SIG-M5 (cell line): ENCODE data around the gene DCLRE1C.
"Not testable (repeated sequence)": the region's sequence is repeated elsewhere in the genome, so short reads cannot be mapped to it uniquely, and the experiment has no call there.

Experiments
- DNase-seq: peaks from one replicate; lab custom pipeline; 2025; lab: John Stamatoyannopoulos, UW

The DCLRE1C gene

DNA sequence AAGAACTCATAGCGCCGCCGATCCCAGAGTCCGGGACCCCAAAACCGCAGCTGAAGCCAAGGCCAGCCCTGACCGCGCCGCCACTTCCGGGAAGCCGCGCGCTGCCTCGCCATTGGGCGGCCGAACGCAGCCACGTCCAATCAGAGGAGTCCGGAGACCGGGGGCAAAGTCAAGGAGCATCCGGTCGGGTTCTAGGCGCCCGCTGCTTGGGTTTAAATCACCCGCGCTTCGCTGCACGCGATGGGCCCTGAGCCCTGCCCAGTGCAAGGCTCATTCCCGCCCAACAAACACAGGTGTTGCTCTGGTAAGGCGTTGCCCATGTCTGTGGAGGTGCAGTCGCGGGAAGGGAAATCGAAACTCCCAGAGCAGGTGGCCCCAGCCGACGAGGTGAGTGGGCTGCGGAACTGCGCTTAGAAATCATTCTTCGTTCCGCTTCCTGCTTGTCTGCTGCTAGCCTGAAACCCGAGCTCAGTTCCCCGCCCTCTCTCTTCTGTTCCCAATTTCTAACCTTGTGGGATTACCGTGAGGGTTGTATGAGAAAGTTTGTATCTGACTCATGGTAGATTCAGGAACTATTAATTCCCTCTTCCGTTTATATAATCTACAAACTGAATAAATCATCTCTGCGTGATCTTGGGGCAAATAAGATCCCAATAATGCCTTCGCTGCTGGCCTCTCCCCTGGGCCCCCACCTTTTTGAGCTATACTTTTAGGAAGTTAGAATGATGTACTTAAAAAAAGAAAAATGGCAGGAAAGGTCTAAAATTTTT is at the start of gene DCLRE1C:
DCLRE1C (minus strand) TSS at position 96 of the 770 bp plus-strand sequence; CDS start at position 10, 86 bp downstream.
- peak; percentile 29 for DNase-seq

DNA sequence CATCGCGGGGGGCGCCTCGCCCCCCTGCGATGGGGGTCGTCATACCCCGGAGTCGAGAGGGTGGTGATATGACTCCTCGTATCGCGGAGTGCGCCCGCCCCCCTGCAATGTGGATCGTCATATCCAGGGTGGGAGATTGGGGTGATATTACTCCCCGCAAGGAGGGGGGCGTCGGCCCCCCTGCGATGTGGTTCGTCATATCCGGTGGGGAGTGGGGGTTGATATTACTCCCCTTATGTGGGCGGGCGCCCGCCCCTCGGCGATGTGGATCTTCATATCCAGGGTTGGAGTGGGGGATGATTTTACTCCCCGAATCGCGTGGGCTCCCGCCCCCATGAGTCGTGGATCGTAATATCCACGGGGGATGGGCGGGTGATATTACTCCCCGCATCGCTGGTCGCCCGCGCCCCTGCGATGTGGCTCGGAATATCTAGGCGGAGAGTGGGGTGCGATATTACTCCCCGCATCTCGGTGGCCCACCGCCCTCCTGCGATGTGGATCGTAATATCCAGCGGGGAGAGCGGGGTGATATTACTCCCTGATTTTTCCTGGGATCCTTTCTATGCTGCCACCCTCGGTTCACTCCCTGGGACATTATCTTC is 42.2 kb upstream of the DCLRE1C start:
- DNase-seq, result no peak

GRCh38 chr10:14993500-14994455 is 39.9 kb upstream of the DCLRE1C start:
- DNase-seq, result not testable (repeated sequence)

GRCh38 chr10:14992336-14992735 is 38.4 kb upstream of the DCLRE1C start:
- DNase-seq, result not testable (repeated sequence)

DNA sequence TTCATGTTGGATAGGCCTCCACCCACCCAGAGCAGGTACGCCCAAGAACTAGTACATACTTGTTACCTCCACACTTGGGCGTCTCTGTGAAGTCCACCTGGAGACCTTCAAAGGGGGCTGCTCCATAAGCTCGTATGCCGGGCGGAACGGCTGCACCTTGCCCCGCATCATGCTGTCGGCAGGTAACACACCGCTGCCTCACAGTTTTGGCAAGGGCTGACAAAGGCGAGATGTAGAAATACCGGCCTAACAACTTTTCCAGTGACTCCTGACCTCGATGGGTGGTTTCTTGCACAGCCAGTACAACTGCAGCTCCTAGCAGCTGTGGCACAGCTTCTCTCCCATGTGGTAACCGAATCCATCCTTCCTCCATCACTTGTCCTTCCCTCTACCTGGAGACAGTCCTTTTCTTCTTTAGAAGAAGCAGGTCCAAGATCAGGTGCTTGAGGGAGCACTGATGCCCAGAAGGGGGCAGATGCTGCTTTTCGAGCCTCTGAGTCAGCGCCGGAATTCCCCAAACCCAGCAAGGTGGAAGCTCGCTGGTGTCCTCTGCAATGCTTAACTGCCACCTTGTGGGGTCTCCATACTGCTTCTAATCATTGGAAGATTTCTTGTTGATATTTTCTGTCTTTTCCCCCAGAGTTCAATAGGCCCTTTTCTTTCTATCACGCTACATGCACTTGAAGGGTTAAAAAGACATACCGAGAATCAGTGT is 37.3 kb upstream of the DCLRE1C start:
- not testable (repeated sequence) for DNase-seq

DNA sequence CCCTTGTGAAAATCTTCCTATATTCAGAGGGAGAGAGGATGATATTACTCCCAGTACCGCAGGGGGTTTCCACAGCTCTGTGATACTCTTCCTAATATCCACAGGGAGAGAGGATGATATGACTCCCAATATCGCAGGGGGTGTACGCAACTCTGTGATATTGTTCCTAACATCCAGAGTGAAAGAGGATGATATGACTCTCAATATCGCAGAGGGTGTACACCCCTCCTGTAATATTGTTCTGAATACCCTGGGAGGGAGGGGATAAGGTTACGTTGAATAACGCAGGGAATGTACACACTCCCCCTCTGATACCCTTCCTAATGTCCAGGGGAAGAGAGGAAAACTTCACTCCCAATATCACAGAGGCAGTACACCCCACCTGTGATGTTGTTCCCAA is 35.7 kb upstream of the DCLRE1C start:
- DNase-seq, result not testable (repeated sequence)

- no peak for DNase-seq
Observed at GRCh38 chr10:14982744-14983143, 28.8 kb upstream of the DCLRE1C start.

DNA sequence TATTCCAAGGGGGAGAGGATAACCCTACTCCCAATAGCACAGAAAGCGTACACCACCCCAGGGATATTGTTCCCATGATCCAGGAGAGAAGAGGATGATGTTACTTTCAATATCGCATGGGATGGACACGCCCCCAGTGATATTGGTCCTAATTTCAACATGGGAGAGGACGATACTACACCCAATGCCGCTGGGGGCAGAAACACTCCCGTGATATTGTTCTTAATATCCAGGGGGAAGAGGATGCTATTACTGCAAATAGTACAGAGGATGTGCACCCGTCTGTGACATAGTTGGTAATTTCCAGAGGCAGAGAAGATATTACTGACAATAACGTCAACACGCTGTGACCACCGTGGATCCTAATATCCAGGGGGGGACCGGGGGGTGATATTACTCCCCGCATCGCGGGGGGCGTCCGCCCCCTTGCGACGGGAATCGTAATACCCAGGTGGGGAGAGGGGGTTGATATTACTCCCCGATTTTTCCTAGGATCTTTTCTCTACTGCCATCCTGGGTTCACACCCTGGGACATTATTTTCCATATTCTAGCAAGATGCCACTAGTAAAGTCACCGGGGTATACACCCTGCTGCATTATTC is 21.9 kb upstream of the DCLRE1C start:
- DNase-seq, result no peak

- not testable (repeated sequence) for DNase-seq
Observed at GRCh38 chr10:14974153-14974998, 20.5 kb upstream of the DCLRE1C start.

GRCh38 chr10:14971867-14972448 is 18.1 kb upstream of the DCLRE1C start:
- DNase-seq, result no peak

DNA sequence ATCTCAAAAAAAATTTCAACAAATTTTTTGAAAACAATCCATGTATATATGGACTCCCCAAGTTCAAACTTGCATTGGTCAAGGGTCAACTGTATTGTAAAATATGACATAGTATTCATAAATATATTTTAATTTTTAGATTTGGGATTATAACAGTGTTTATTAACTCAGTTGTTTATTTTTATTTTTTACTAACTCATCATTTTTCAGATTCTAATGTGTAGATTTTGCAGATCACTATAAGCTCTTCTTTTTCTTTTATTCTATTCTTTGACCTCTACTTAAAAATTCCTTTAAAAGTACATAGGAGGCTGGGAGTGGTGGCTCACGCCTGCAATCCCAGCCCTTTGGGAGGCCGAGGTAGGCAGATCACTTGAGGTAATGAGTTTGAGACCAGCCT is 14.0 kb upstream of the DCLRE1C start:
- DNase-seq, result no peak

DNA sequence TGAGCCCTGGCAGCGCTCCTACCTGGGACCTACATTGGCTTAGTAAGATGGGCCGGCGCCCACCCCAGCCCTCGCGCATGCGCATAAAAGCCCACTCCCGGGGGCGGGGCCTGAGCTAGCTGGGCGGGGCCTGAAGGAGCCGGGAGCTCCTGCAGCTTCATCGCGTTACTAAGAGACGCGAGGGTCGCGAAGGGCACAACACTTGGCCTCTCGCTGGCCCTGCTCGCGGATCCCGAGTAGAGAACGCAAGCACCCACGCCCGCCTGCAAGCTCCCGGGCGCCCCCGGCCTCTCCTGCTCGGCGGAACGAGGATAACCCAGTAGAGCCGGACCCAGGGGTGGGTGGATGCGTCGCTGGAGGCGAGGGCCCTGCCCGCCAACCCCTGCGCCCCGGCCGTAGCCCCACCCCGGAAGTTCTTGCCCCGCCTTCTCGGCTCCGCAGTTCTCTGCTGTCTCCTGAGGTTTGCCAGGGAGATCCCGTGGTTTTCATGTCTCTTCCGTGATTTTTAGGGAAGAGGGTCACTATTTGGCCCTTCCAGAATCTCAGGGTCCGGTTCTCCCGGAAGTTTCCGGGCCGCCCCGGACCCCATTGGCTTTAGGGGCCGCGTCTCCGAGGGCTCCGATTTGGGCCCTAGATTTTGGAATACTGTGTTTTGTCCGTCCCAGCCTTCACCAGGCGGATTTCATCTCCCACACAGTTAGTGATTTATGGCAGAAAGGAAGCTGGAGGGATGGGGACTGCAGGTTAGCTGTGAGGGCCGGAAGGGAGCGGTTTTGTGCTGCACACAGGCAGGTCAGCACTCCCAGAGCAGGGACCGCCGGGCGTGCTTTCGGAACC is 5.5 kb upstream of the DCLRE1C start, which contains the start of gene MEIG1:
MEIG1 (plus strand) TSS at position 168 of the 837 bp plus-strand sequence. CDS start 7,081 bp downstream, outside the sequence.
- peak; percentile 0 for DNase-seq

- DNase-seq, result no peak
Observed at GRCh38 chr10:14958872-14959220, 5.0 kb upstream of the DCLRE1C start.

- no peak for DNase-seq
Observed at GRCh38 chr10:14954934-14955333, 1.0 kb upstream of the DCLRE1C start.

GRCh38 chr10:14953424-14954000 is 384 bp downstream of the DCLRE1C start:
- no peak for DNase-seq

DNA sequence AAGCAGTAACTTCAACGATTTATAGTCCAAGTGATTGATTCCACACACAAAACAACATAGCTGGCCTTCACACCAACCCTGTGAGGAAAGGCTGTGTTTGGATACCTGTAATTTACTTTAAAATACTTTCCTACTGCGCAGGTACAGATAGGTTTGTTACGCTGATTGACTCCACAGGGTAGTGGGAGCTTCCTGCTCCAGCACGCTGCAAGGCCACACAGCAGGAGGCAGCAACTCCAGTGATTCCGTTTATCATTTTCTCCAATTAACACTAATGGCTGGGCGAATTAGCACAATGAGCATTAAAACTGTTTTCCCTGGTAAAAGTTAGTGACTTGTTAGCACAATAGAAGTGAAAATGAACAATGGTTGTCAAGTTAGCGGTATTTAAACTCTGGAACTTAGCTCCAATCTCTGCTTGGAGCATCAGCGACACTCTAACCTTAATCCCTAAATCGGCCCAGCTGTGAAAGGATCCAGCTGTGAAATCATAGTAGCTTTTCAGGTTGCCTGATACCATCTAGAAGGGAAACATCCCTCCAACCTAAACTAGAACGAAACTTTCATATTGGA is 959 bp downstream of the DCLRE1C start:
- no peak for DNase-seq

DNA sequence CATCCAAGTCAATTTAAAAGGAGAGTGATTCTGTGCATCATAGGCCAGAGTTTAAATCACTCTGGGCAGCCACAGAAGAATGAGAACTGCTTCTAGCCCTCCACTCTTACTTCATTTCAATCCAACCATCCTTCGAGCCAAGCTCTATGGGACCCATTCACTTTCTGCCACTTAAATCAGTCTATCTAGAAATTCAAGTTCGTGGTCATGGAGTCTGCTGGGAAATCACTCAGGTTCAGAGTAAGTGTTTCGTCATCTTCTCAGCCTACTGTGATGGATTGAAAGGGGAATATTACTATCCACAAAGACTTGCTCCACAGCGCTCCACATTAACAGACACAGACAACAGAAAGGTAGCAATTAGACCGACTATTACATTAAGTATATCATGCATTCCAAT is 4.6 kb downstream of the DCLRE1C start:
- DNase-seq, result no peak

DNA sequence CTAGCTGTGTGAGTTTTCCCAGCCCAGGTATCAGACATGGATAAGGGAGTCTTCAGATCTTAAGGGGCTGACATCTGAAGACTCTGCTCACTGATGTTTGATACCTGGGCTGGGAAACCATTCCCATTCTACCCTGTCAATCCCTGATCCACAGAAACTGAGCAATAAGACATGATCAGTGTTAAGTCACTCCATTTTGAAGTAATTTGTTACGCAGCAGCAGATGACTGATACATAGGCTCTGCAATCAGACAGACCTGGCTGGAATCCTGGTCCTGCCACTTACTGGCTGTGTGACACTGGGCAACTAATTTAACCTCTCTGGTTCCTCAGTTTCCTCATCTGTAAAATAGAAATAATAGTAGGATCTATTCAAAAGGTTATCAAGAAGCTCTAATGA is 6.6 kb downstream of the DCLRE1C start:
- no peak for DNase-seq
